HG03097 (cell line): ENCODE data around the gene PFN4.
"Not testable (repeated sequence)": the region's sequence is repeated elsewhere in the genome, so short reads cannot be mapped to it uniquely, and the experiment has no call there.

Experiments
- ATAC-seq: cut with Tn5 transposase; IDR thresholded peaks from one replicate; pipeline ENCODE4 v1.9.1; 2021; ENCODE audit not compliant: unreplicated experiment, low FRiP score

Gene PFN4

GRCh38 chr2:24115057-24115456 is 8.1 kb downstream of the PFN4 start:
- no peak for ATAC-seq

GRCh38 chr2:24111407-24111901 is 11.7 kb downstream of the PFN4 start:
- no peak for ATAC-seq

GRCh38 chr2:24110660-24111303 is 12.4 kb downstream of the PFN4 start:
- no peak for ATAC-seq

- ATAC-seq: not testable (repeated sequence)
Observed at GRCh38 chr2:24109431-24109830, 13.7 kb downstream of the PFN4 start.

GRCh38 chr2:24107336-24107735 is 15.8 kb downstream of the PFN4 start:
- ATAC-seq: no peak

- no peak for ATAC-seq
Observed at GRCh38 chr2:24106786-24107185, 16.3 kb downstream of the PFN4 start.

- no peak for ATAC-seq
Observed at GRCh38 chr2:24105816-24106215, 17.3 kb downstream of the PFN4 start.

- no peak for ATAC-seq
Observed at GRCh38 chr2:24104906-24105305, 18.2 kb downstream of the PFN4 start.

GRCh38 chr2:24104110-24104650 is 19.0 kb downstream of the PFN4 start:
- ATAC-seq: no peak

- no peak for ATAC-seq
Observed at GRCh38 chr2:24102677-24103076, 20.5 kb downstream of the PFN4 start.

- no peak for ATAC-seq
Observed at GRCh38 chr2:24101992-24102391, 21.1 kb downstream of the PFN4 start.

GRCh38 chr2:24100732-24101131 is 22.4 kb downstream of the PFN4 start:
- ATAC-seq: not testable (repeated sequence)

GRCh38 chr2:24095171-24095677 is 27.9 kb downstream of the PFN4 start:
- ATAC-seq: not testable (repeated sequence)

GRCh38 chr2:24093270-24093669 is 29.9 kb downstream of the PFN4 start:
- ATAC-seq: not testable (repeated sequence)

GRCh38 chr2:24088821-24089359 is 34.2 kb downstream of the PFN4 start:
- no peak for ATAC-seq

- no peak for ATAC-seq
Observed at GRCh38 chr2:24087032-24087431, 36.1 kb downstream of the PFN4 start.

GRCh38 chr2:24086241-24086640 is 36.9 kb downstream of the PFN4 start:
- ATAC-seq: no peak

- no peak for ATAC-seq
Observed at GRCh38 chr2:24085200-24085489, 38.0 kb downstream of the PFN4 start.

- peak; percentile 74 for ATAC-seq
Observed at GRCh38 chr2:24084386-24085199, 38.5 kb downstream of the PFN4 start, which contains the start of gene TP53I3. TSS of gene TP53I3 (minus strand) at chr2:24084834. CDS start at chr2:24084326, 508 bp downstream.

GRCh38 chr2:24083567-24084385 is 39.4 kb downstream of the PFN4 start:
- ATAC-seq: peak; percentile 54
